ENCODE measurements around the gene TMEM18.

GRCh38 chr2:675460-675859, 1.7 kb downstream of the TMEM18 start:
- no peak for TF ChIP-seq EP300 (IDR thresholded peaks at IDR 0.05)
- TF ChIP-seq, protein P1, sequence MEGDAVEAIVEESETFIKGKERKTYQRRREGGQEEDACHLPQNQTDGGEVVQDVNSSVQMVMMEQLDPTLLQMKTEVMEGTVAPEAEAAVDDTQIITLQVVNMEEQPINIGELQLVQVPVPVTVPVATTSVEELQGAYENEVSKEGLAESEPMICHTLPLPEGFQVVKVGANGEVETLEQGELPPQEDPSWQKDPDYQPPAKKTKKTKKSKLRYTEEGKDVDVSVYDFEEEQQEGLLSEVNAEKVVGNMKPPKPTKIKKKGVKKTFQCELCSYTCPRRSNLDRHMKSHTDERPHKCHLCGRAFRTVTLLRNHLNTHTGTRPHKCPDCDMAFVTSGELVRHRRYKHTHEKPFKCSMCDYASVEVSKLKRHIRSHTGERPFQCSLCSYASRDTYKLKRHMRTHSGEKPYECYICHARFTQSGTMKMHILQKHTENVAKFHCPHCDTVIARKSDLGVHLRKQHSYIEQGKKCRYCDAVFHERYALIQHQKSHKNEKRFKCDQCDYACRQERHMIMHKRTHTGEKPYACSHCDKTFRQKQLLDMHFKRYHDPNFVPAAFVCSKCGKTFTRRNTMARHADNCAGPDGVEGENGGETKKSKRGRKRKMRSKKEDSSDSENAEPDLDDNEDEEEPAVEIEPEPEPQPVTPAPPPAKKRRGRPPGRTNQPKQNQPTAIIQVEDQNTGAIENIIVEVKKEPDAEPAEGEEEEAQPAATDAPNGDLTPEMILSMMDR (IDR thresholded peaks at IDR 0.05) = no peak
- TF ChIP-seq POLR2A (IDR thresholded peaks at IDR 0.05) = no peak
